Right lung (tissue), 5 donors: ENCODE results near the gene PLD4. TPM values are rescaled to one million over a fixed set of nuclear protein-coding genes. Genes with fewer than 3 reads are reported as not detected.
"Not testable (repeated sequence)": the region's sequence is repeated elsewhere in the genome, so short reads cannot be mapped to it uniquely, and the experiment has no call there.

ENCODE experiments used
- DNase-seq, 2 donors: peaks; one replicate each; pipeline ENCODE4 v3.0.0-alpha.2; 2013
- polyA plus RNA-seq, 5 donors: library from polyadenylated mRNA; unstranded; fragments of 120-200 nt; gene quantifications; one replicate each; pipeline versions ENCODE4 v1.2.1 to v1.2.3, GENCODE V29; 2013; ENCODE audit warnings: inconsistent platforms in 1 of 5, low replicate concordance in 1 of 5; ENCODE audit not compliant: insufficient read length in 5 of 5, insufficient read depth in 1 of 5

The PLD4 gene
- polyA plus RNA-seq, 5 donors = 3.1 to 9.5 (median 4.1) TPM

- no peak for DNase-seq
Observed at GRCh38 chr14:104938960-104939359, 14.3 kb downstream of the PLD4 start.

GRCh38 chr14:104939666-104940410, 15.2 kb downstream of the PLD4 start:
- no peak for DNase-seq

- DNase-seq = no peak
Observed at GRCh38 chr14:104940526-104941150, 16.0 kb downstream of the PLD4 start.

GRCh38 chr14:104941508-104942365, 17.1 kb downstream of the PLD4 start:
- DNase-seq = no peak

DNA sequence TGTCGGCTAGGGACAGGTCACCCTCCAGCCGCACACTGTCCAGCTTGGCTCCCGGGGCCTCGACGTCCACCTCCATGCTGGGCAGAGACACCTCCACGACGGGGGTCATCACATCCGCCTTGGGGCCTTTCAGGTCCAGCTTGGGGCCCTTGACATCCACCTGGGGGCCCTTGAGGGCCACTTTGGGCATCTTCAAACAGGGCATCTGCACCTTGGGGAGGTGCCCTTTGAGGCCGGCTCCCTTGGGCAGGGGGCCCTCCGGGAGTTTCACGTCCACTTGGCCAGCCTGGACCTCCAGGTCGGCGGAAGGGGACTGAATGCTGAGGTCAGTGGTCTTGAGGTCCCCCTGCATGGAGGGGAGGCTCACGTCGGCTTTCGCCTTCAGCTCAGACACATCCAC, 17.9 kb downstream of the PLD4 start:
- DNase-seq = no peak

GRCh38 chr14:104943216-104944015, 18.7 kb downstream of the PLD4 start:
- DNase-seq = not testable (repeated sequence)

DNA sequence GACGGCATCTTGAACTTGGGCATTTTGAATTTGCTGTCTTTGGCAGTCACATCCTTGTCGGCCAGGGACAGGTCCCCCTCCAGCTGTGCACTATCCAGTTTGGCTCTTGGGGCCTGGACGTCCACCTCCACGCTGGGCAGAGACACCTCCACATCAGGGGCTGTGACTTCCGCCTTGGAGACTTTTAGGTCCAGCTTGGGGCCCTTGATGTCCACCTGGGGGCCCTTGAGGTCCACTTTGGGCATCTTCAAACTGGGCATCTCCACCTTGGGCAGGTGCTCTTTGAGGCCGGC, 19.3 kb downstream of the PLD4 start:
- DNase-seq = not testable (repeated sequence)

DNA sequence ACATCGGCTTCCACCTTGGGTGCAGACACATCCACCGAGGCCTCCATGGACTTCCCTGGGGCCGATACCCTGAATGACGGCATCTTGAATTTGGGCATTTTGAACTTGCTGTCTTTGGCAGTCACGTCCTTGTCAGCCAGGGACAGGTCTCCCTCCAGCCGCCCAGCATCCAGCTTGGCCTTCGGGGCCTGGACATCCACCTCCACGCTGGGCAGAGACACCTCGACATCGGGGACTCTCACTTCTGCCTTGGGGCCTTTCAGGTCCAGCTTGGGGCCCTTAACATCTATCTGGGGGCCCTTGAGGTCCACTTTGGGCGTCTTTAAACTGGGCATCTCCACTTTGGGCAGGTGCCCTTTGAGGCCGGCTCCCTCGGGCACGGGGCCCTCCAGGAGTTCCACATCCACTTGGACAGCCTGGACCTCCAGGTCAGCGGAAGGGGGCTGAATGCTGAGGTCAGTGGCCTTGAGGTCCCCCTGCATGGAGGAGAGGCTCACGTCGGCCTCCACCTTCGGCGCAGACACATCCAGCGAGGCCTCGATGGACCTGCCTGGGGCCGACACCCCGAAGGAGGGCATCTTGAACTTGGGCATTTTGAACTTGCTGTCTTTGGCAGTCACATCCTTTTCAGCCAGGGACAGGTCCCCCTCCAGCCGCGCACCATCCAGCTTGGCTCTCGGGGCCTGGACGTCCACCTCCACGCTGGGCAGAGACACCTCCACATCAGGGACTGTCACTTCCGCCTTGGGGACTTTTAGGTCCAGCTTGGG, 19.9 kb downstream of the PLD4 start:
- not testable (repeated sequence) for DNase-seq

GRCh38 chr14:104945266-104945665, 20.6 kb downstream of the PLD4 start:
- DNase-seq = not testable (repeated sequence)

- not testable (repeated sequence) for DNase-seq
Observed at GRCh38 chr14:104945986-104946965, 21.6 kb downstream of the PLD4 start.

- DNase-seq = not testable (repeated sequence)
Observed at GRCh38 chr14:104947201-104947600, 22.5 kb downstream of the PLD4 start.

DNA sequence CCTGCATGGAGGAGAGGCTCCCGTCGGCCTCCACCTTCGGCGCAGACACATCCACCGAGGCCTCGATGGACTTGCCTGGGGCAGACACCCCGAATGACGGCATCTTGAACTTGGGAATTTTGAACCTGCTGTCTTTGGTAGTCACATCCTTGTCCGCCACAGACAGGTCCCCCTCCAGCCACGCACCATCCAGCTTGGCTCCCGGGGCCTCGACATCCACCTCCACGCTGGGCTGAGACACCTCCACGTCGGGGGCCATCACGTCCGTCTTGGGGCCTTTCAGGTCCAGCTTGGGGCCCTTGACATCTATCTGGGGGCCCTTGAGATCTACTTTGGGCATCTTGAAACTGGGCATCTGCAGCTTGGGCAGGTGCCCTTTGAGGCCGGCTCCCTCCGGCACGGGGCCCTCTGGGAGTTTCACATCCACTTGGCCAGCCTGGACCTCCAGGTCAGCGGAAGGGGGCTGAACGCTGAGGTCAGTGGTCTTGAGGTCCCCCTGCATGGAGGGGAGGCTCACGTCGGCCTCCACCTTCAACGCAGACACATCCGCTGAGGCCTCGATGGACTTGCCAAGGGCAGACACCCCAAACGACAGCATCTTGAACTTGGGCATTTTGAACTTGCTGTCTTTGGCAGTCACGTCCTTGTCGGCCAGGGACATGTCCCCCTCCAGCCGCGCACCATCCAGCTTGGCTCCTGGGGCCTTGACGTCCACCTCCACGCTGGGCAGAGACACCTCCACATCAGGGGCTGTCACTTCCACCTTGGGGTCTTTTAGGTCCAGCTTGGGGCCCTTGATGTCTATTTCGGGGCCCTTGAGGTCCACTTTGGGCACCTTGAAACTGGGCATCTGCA, 23.4 kb downstream of the PLD4 start:
- DNase-seq = not testable (repeated sequence)

DNA sequence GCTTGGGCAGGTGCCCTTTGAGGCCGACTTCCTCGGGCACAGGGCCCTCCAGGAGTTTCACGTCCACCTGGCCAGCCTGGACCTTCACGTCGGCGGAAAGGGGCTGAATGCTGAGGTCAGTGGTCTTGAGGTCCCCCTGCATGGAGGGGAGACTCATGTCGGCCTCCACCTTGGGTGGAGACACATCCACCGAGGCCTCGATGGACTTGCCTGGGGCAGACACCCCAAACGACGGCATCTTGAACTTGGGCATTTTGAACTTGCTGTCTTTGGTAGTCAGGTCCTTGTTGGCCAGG, 24.0 kb downstream of the PLD4 start:
- no peak for DNase-seq

DNA sequence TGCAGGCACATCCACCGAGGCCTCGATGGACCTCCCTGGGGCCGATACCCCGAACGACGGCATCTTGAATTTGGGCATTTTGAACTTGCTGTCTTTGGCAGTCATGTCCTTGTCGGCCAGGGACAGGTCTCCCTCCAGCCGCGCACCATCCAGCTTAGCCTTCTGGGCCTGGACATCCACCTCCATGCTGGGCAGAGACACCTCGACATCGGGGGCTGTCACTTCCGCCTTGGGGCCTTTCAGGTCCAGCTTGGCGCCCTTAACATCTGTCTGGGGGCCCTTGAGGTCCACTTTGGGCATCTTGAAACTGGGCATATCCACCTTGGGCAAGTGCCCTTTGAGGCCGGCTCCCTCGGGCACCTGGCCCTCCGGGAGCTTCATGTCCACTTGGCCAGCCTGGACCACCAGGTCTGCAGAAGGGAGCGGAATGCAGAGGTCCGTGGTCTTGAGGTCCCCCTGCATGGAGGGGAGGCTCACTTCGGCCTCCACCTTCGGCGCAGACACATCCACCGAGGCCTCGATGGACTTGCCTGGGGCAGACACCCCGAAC, 24.8 kb downstream of the PLD4 start:
- DNase-seq = not testable (repeated sequence)

DNA sequence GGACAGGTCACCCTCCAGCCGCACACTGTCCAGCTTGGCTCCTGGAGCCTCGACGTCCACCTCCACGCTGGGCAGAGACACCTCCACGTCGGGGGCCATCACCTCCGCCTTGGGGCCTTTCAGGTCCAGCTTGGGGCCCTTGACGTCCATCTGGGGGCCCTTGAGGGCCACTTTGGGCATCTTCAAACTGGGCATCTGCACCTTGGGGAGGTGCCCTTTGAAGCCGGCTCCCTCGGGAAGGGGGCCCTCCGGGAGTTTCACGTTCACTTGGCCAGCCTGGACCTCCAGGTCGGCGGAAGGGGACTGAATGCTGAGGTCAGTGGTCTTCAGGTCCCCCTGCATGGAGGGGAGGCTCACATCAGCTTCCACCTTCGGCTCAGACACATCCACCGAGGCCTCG, 25.3 kb downstream of the PLD4 start:
- no peak for DNase-seq

- DNase-seq = not testable (repeated sequence)
Observed at GRCh38 chr14:104950701-104951100, 26.0 kb downstream of the PLD4 start.

DNA sequence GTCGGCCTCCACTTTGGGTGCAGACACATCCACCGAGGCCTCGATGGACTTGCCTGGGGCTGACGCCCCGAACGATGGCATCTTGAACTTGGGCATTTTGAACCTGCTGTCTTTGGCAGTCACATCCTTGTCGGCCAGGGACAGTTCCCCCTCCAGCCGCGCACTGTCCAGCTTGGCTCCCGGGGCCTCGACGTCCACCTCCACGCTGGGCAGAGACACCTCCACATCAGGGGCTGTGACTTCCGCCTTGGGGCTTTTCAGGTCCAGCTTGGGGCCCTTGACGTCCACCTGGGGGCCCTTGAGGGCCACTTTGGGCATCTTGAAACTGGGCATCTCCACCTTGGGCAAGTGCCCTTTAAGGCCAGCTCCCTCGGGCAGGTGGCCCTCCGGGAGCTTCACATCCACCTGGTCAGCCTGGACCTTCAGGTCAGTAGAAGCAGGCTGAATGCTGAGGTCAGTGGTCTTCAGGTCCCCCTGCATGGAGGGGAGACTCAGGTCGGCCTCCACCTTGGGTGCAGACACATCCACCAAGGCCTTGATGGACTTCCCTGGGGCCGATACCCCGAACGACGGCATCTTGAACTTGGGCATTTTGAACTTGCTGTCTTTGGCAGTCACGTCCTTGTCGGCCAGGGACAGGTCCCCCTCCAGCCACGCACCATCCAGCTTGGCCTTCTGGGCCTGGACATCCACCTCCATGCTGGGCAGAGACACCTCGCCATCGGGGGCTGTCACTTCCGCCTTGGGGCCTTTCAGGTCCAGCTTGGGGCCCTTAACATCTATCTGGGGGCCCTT, 27.4 kb downstream of the PLD4 start:
- not testable (repeated sequence) for DNase-seq

GRCh38 chr14:104953097-104953496, 28.4 kb downstream of the PLD4 start:
- no peak for DNase-seq
